Measurements from ENCODE around the gene HES1.
"Not testable (repeated sequence)": the region's sequence is repeated elsewhere in the genome, so short reads cannot be mapped to it uniquely, and the experiment has no call there.

Gene HES1

DNA sequence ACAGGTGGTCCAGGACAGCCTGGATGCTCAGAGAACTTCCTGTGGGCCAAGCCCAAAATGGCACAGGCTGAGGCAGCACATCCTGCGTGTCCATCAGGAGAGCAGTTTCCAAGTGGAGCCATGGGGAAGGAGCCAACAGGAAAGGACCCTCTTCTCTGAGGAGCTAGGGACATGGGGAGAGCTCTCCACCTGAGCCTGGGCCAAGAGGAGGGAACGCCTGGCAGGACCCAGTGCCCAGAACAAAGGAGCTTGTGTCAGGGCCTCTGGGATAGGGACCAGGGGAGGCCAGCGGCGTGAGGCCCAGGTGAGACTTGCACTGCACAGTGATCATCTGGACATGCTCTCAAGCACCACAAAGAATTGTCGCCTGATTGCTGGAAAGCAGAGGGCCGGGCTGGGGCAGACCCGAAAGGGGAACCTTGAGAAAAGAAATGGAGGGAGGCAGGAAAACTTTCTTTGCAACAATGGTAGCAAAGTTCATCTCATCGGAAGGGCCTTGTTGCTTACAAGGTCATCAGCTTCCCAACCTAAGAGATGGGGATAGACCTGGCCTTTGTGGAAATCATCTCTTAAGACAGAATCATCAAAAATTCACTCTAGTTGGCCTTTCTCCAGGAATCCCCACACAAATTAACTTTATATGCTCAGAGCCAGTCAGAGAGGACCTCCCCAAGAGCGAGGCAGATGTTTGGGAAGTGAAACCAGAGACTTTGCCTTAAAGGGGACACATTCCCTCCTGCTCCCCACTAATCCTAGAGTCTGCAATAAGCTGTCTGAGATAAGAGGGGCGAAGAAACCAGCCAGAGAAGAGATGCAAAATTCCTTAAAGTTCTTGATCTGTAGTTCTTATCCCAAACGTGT is 47.7 kb upstream of the HES1 start:
- Histone ChIP-seq H3K4me1 (ENCODE audit: low read length) (peaks cover 68% of the 10 kb centered on the region), H3K9me3 (ENCODE audit: insufficient read depth, low read length) (no peaks in the 10 kb centered on the region), H3K4me2 (ENCODE audit: low read length) (0 out of 2 replicates have a peak overlapping the region, but pooled peaks have one; percentile 1), H3K9ac (ENCODE audit: low read length) (no peak overlapping the region), H2AFZ (ENCODE audit: low read depth, low read length) (no peak overlapping the region), H4K20me1 (ENCODE audit: insufficient read depth, low read length) (no peaks in the 10 kb centered on the region), H3K36me3 (replicated peaks; ENCODE audit: low read depth, low read length) (no peaks in the 10 kb centered on the region), H3K79me2 (ENCODE audit: low read length) (no peaks in the 10 kb centered on the region), H3K27me3 (ENCODE audit: low read depth, low read length) (peaks cover 58% of the 10 kb centered on the region), H3K27ac (ENCODE audit: low read length) (no peak overlapping the region), H3K4me3 (ENCODE audit: low read length) (no peak overlapping the region)
- TF ChIP-seq EZH2phosphoT487 (IDR thresholded peaks at IDR 0.05; ENCODE audit: low read depth) = no peak

- no peak overlapping the region for H3K27ac ChIP-seq (ENCODE audit: low read length)
- TF ChIP-seq, protein P1, sequence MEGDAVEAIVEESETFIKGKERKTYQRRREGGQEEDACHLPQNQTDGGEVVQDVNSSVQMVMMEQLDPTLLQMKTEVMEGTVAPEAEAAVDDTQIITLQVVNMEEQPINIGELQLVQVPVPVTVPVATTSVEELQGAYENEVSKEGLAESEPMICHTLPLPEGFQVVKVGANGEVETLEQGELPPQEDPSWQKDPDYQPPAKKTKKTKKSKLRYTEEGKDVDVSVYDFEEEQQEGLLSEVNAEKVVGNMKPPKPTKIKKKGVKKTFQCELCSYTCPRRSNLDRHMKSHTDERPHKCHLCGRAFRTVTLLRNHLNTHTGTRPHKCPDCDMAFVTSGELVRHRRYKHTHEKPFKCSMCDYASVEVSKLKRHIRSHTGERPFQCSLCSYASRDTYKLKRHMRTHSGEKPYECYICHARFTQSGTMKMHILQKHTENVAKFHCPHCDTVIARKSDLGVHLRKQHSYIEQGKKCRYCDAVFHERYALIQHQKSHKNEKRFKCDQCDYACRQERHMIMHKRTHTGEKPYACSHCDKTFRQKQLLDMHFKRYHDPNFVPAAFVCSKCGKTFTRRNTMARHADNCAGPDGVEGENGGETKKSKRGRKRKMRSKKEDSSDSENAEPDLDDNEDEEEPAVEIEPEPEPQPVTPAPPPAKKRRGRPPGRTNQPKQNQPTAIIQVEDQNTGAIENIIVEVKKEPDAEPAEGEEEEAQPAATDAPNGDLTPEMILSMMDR (IDR thresholded peaks at IDR 0.05; ENCODE audit: low read depth, low read length) = no peak
- no peak for TF ChIP-seq EZH2phosphoT487 (IDR thresholded peaks at IDR 0.05; ENCODE audit: low read depth)
- H3K9ac ChIP-seq (ENCODE audit: low read length) = peak overlapping the region; percentile 2; the same call in 1 of the 2 replicates
- H3K4me3 ChIP-seq (ENCODE audit: low read length) = peak overlapping the region; percentile 47
- H3K9me3 ChIP-seq (ENCODE audit: insufficient read depth, low read length) = no peaks in the 10 kb centered on the region
- peaks cover 49% of the 10 kb centered on the region for H3K27me3 ChIP-seq (ENCODE audit: low read depth, low read length)
- H2AFZ ChIP-seq (ENCODE audit: low read depth, low read length) = peak overlapping the region; percentile 60
- no peaks in the 10 kb centered on the region for H4K20me1 ChIP-seq (ENCODE audit: insufficient read depth, low read length)
- peak overlapping the region; percentile 64 for H3K4me2 ChIP-seq (ENCODE audit: low read length)
- H3K79me2 ChIP-seq (ENCODE audit: low read length) = no peaks in the 10 kb centered on the region
- H3K36me3 ChIP-seq (replicated peaks; ENCODE audit: low read depth, low read length) = no peaks in the 10 kb centered on the region
- peaks cover 65% of the 10 kb centered on the region for H3K4me1 ChIP-seq (ENCODE audit: low read length)
These were observed 46.4 kb upstream of the HES1 start for GRCh38 chr3:194089357-194090177.

GRCh38 chr3:194090178-194090555 is 45.8 kb upstream of the HES1 start:
- Histone ChIP-seq H3K4me1 (ENCODE audit: low read length) (peaks cover 59% of the 10 kb centered on the region), H3K4me2 (ENCODE audit: low read length) (peak overlapping the region; percentile 64), H3K27me3 (ENCODE audit: low read depth, low read length) (peaks cover 47% of the 10 kb centered on the region)
- not testable (repeated sequence) for H3K4me3 ChIP-seq (ENCODE audit: low read length); H3K36me3 ChIP-seq (replicated peaks; ENCODE audit: low read depth, low read length); H4K20me1 ChIP-seq (ENCODE audit: insufficient read depth, low read length); H3K27ac ChIP-seq (ENCODE audit: low read length); H2AFZ ChIP-seq (ENCODE audit: low read depth, low read length); H3K9me3 ChIP-seq (ENCODE audit: insufficient read depth, low read length); H3K79me2 ChIP-seq (ENCODE audit: low read length); H3K9ac ChIP-seq (ENCODE audit: low read length)

DNA sequence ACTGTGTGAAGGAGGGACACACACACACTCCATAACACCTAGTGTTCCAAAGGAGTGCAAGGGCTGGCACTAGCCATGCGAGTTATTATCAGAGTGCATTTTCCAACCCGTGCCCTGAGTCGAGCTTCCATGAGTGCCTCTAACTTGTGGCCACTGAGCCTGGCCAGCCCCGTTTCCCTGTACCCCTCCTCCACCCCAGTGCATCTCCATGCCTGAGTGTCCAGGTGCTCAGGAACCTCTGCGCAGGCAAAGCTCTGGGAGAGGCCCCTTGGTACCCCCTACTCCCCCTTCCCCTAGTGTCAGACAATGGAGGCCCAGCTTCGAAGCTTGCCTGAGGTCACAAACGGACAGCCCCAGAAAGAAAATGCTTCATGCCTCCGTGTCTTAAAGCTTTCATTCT is 45.2 kb upstream of the HES1 start:
- Histone ChIP-seq H3K4me3 (ENCODE audit: low read length) (no peak overlapping the region), H3K27ac (ENCODE audit: low read length) (no peak overlapping the region), H3K36me3 (replicated peaks; ENCODE audit: low read depth, low read length) (no peaks in the 10 kb centered on the region), H3K79me2 (ENCODE audit: low read length) (no peaks in the 10 kb centered on the region), H3K27me3 (ENCODE audit: low read depth, low read length) (peaks cover 43% of the 10 kb centered on the region), H3K9me3 (ENCODE audit: insufficient read depth, low read length) (no peaks in the 10 kb centered on the region), H2AFZ (ENCODE audit: low read depth, low read length) (no peak overlapping the region), H3K4me1 (ENCODE audit: low read length) (peaks cover 54% of the 10 kb centered on the region), H3K9ac (ENCODE audit: low read length) (no peak overlapping the region), H3K4me2 (ENCODE audit: low read length) (no peak overlapping the region), H4K20me1 (ENCODE audit: insufficient read depth, low read length) (no peaks in the 10 kb centered on the region)
- TF ChIP-seq, protein P1 (IDR thresholded peaks at IDR 0.05; ENCODE audit: low read depth, low read length) = no peak
- TF ChIP-seq EZH2phosphoT487 (IDR thresholded peaks at IDR 0.05; ENCODE audit: low read depth) = no peak

All from OCI-LY3 (cell line).